Activated CD4-positive, alpha-beta T cell treated with anti-CD3 and anti-CD28 coated beads for 36 hours (primary cell): ENCODE results near the gene C20orf173. TPM values are rescaled to one million over a fixed set of nuclear protein-coding genes. Genes with fewer than 3 reads are reported as not detected.

ENCODE experiments used
- ATAC-seq: fragments of 200-7000 bp; cut with Tn5 transposase; one replicate; pipeline ENCODE4 v1.10.0; 2021; ENCODE audit warnings: mild to moderate bottlenecking, moderate library complexity
- CTCF ChIA-PET: fragments of 350-600 bp; sonication (Branson Sonifier 250); formaldehyde crosslinking; loops from one replicate; lab custom pipeline; 2021; ENCODE audit warnings: antibody characterized with exemption; lab: Charles Lee
- POLR2A ChIA-PET: fragments of 350-600 bp; sonication (Branson Sonifier 250); formaldehyde crosslinking; loops from one replicate; lab custom pipeline; 2021; ENCODE audit warnings: antibody characterized with exemption, inconsistent platforms; lab: Charles Lee
- DNase-seq: peaks from one replicate; pipeline ENCODE4 v3.0.0-alpha.2; 2020
- H3K27ac Mint-ChIP-seq: one replicate; pipeline ENCODE4 v1.8.0; 2021; ENCODE audit warnings: mixed read lengths
- H3K27me3 Mint-ChIP-seq: one replicate; pipeline ENCODE4 v1.8.0; 2021; ENCODE audit warnings: mixed read lengths
- H3K36me3 Mint-ChIP-seq: one replicate; pipeline ENCODE4 v1.8.0; 2021; ENCODE audit warnings: low read depth, mixed read lengths
- H3K4me1 Mint-ChIP-seq: one replicate; pipeline ENCODE4 v1.8.0; 2021; ENCODE audit warnings: mixed read lengths
- H3K4me3 Mint-ChIP-seq: one replicate; pipeline ENCODE4 v1.8.0; 2021; ENCODE audit warnings: mild to moderate bottlenecking, moderate library complexity, mixed read lengths
- H3K9me3 Mint-ChIP-seq: one replicate; pipeline ENCODE4 v1.8.0; 2021; ENCODE audit warnings: low read depth, mixed read lengths
- intact Hi-C, 2 experiments: fragments of 100-400 bp; cut with DNase I in 1 of 2; cut with micrococcal nuclease in 1 of 2; formaldehyde crosslinking; loops; one replicate each; pipeline versions ENCODE4 v1.14.2 to v1.15.1; 2022 to 2024; cut with DNase I, micrococcal nuclease
- total RNA-seq, 2 experiments: library from RNA; stranded (reverse); gene quantifications; one replicate each; pipeline ENCODE4 v1.2.3, GENCODE V29; 2021

The C20orf173 gene
- total RNA-seq, 2 experiments from 2014 or later = not detected

DNA sequence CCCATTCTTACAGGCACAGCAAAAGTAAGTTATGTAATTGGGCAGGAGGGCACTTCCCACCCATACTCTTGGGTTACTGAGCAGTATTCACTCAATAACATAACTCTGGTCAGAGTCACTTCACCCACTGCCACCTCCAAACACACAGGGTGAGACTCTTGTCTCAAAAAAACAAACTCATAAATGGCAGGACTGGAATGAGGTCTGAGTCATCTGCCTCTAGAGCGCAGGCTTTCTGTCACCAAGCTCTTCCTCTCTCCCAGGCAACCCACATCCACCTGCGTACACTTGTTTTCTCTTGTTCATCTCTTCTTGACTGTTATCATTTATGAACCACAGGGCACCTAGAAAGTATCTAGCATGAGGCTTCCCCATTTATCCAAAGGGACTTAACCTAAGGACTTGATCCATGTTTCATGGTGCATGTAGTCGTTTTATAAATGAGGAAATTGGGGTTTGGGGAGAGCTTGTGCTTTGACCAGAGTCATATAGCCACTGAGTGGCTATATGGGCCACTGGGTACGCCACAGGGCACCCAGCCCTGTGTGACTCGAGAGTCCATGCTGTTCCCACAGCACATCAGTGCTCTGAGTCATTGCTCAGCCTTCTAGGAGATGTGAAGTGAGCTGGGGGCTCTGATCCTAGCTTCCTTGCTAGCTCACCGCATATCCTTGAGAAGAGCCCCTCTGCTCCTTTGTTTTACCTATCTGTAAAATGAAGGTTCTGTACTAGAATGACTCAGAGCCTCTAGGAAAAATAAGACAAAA lies 22.4 kb downstream of the C20orf173 start:
- intact Hi-C loops = no loop called here
- ChIA-PET CTCF (interaction anchor here (2.4 kb wide), 1 partner anchor 41 kb away, joined by 6 read pairs; no protein-coding TSS in a partner anchor), POLR2A (interaction anchor here (0.6 kb wide), 1 partner anchor 206 kb away, joined by 3 read pairs; no protein-coding TSS in a partner anchor)
- DNase-seq = peak; percentile 37
- peak overlapping the region; percentile 27 for H3K27ac Mint-ChIP-seq
- no peaks in the 10 kb centered on the region for H3K9me3 Mint-ChIP-seq
- H3K4me3 Mint-ChIP-seq = no peak overlapping the region
- H3K27me3 Mint-ChIP-seq = no peaks in the 10 kb centered on the region
- peak; percentile 75 for ATAC-seq
- peaks cover 40% of the 10 kb centered on the region for H3K36me3 Mint-ChIP-seq
- H3K4me1 Mint-ChIP-seq = peaks cover 19% of the 10 kb centered on the region

DNA sequence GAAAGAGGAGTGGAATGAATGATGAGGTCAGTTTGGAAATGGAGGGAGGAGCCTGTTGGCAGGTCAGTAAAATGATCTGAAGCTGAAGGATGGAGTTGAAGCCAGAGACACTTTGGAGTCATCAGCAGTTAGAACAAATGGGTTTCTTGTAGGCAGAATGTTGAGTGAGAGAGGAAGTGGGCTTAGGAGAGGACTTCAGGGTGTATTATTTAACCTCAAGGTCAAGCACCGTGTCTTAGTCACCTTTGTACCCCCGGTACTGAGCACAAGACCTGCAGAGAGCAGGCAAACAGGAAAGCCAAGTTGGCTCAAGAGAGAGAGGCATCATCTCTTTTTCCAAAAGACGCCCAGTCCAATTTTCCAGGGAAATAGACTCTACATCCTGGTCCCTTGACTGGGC lies 23.3 kb downstream of the C20orf173 start:
- ATAC-seq (peak; percentile 7), DNase-seq (no peak)
- Mint-ChIP-seq H3K4me3 (no peak overlapping the region), H3K27ac (peak overlapping the region; percentile 83), H3K36me3 (peaks cover 37% of the 10 kb centered on the region), H3K9me3 (no peaks in the 10 kb centered on the region), H3K4me1 (peaks cover 19% of the 10 kb centered on the region), H3K27me3 (no peaks in the 10 kb centered on the region)
- intact Hi-C loops = no loop called here
- POLR2A ChIA-PET = no interaction called here
- CTCF ChIA-PET = no interaction called here

DNA sequence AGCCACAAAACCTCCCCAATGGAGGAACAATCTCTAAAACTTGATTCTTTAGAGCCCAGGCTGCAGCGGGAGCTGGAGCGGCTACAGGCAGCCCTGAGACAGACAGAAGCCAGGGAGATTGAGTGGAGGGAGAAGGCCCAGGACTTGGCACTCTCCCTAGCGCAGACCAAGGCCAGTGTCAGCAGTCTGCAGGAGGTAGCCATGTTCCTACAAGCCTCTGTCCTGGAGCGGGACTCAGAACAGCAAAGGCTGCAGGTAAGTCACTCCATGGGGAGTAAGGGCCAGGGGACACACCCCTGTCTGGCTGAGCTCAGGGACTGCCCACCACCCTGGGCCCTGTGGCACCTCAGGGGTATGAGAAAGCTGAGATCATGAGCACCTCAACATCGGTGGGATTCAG lies 24.7 kb downstream of the C20orf173 start:
- Mint-ChIP-seq H3K4me1 (peaks cover 19% of the 10 kb centered on the region), H3K9me3 (no peaks in the 10 kb centered on the region), H3K27ac (no peak overlapping the region), H3K36me3 (peaks cover 42% of the 10 kb centered on the region), H3K4me3 (no peak overlapping the region), H3K27me3 (no peaks in the 10 kb centered on the region)
- no peak for DNase-seq
- ChIA-PET POLR2A (interaction anchor here (0.7 kb wide), 1 partner anchor 232 kb away, joined by 4 read pairs; no protein-coding TSS in a partner anchor), CTCF (interaction anchor here (0.5 kb wide), 1 partner anchor 160 kb away, joined by 3 read pairs; no protein-coding TSS in a partner anchor)
- intact Hi-C loops = no loop called here
- no peak for ATAC-seq

DNA sequence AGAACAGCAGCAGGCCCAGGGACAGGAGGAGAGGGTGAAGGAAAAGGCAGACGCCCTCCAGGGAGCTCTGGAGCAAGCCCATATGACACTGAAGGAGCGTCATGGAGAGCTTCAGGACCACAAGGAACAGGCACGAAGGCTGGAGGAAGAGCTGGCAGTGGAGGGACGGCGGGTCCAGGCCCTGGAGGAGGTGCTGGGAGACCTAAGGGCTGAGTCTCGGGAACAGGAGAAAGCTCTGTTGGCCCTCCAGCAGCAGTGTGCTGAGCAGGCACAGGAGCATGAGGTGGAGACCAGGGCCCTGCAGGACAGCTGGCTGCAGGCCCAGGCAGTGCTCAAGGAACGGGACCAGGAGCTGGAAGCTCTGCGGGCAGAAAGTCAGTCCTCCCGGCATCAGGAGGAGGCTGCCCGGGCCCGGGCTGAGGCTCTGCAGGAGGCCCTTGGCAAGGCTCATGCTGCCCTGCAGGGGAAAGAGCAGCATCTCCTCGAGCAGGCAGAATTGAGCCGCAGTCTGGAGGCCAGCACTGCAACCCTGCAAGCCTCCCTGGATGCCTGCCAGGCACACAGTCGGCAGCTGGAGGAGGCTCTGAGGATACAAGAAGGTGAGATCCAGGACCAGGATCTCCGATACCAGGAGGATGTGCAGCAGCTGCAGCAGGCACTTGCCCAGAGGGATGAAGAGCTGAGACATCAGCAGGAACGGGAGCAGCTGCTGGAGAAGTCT lies 25.5 kb downstream of the C20orf173 start:
- intact Hi-C loops = no loop called here
- Mint-ChIP-seq H3K4me1 (peaks cover 19% of the 10 kb centered on the region), H3K9me3 (no peaks in the 10 kb centered on the region), H3K27ac (no peak overlapping the region), H3K36me3 (peaks cover 47% of the 10 kb centered on the region), H3K4me3 (no peak overlapping the region), H3K27me3 (no peaks in the 10 kb centered on the region)
- CTCF ChIA-PET = interaction anchor here (0.8 kb wide), 1 partner anchor 40 kb away, joined by 3 read pairs; no protein-coding TSS in a partner anchor
- no peak for ATAC-seq
- POLR2A ChIA-PET = interaction anchor here (0.6 to 0.8 kb wide), 2 partner anchors 17 to 137 kb away, joined by 3 to 4 read pairs; no protein-coding TSS in a partner anchor
- no peak for DNase-seq

DNA sequence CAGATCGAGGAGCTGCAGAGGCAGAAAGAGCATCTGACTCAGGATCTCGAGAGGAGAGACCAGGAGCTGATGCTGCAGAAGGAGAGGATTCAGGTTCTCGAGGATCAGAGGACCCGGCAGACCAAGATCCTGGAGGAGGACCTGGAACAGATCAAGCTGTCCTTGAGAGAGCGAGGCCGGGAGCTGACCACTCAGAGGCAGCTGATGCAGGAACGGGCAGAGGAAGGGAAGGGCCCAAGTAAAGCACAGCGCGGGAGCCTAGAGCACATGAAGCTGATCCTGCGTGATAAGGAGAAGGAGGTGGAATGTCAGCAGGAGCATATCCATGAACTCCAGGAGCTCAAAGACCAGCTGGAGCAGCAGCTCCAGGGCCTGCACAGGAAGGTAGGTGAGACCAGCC lies 26.2 kb downstream of the C20orf173 start:
- ChIA-PET POLR2A (interaction anchor here (0.6 to 0.8 kb wide), 2 partner anchors 18 to 449 kb away, joined by 3 to 4 read pairs; no protein-coding TSS in a partner anchor), CTCF (interaction anchor here (0.8 to 1.4 kb wide), 2 partner anchors 17 to 39 kb away, joined by 3 to 5 read pairs; no protein-coding TSS in a partner anchor)
- Mint-ChIP-seq H3K36me3 (peaks cover 46% of the 10 kb centered on the region), H3K4me1 (peaks cover 19% of the 10 kb centered on the region), H3K4me3 (no peak overlapping the region), H3K9me3 (no peaks in the 10 kb centered on the region), H3K27me3 (no peaks in the 10 kb centered on the region), H3K27ac (no peak overlapping the region)
- intact Hi-C loops = no loop called here
- ATAC-seq (no peak), DNase-seq (no peak)

DNA sequence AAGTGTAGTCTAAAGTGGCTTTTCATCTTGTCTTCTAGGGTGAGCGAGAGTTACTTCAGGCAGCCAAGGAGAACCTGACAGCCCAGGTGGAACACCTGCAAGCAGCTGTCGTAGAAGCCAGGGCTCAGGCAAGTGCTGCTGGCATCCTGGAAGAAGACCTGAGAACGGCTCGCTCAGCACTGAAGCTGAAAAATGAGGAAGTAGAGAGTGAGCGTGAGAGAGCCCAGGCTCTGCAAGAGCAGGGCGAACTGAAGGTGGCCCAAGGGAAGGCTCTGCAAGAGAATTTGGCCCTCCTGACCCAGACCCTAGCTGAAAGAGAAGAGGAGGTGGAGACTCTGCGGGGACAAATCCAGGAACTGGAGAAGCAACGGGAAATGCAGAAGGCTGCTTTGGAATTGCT lies 27.1 kb downstream of the C20orf173 start:
- DNase-seq (no peak), ATAC-seq (no peak)
- peaks cover 19% of the 10 kb centered on the region for H3K4me1 Mint-ChIP-seq
- intact Hi-C loops = no loop called here
- no peaks in the 10 kb centered on the region for H3K9me3 Mint-ChIP-seq
- H3K27ac Mint-ChIP-seq = no peak overlapping the region
- H3K36me3 Mint-ChIP-seq = peaks cover 51% of the 10 kb centered on the region
- H3K27me3 Mint-ChIP-seq = no peaks in the 10 kb centered on the region
- CTCF ChIA-PET = interaction anchor here (1.4 kb wide), 1 partner anchor 16 kb away, joined by 5 read pairs; no protein-coding TSS in a partner anchor
- POLR2A ChIA-PET = no interaction called here
- no peak overlapping the region for H3K4me3 Mint-ChIP-seq

DNA sequence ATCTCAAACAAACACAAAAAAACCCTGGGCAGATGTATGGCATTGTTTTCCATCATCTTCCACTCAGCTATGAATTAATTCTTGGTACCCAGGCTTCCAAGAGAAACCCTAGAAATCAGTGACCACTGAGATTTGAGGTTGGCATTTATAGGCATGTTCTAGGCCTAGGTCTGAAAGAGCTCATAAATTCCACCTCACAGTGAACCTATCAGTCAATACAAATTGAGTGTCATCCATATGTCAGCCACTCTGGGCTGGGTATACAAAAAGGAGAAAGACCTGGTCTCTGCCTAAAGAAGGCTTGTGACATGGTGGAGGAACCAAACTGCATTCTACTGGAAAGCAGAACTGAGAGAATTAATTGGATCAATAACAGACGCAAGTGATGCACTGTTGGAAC lies 30.2 kb downstream of the C20orf173 start:
- no peaks in the 10 kb centered on the region for H3K27me3 Mint-ChIP-seq
- H3K36me3 Mint-ChIP-seq = peaks cover 53% of the 10 kb centered on the region
- no peak overlapping the region for H3K27ac Mint-ChIP-seq
- no peak overlapping the region for H3K4me3 Mint-ChIP-seq
- intact Hi-C loops = no loop called here
- ChIA-PET CTCF (interaction anchor here (0.6 to 1.4 kb wide), 4 partner anchors 10 to 37 kb away, joined by 3 to 4 read pairs (median 3); no protein-coding TSS in a partner anchor), POLR2A (no interaction called here)
- peaks cover 2% of the 10 kb centered on the region for H3K4me1 Mint-ChIP-seq
- DNase-seq = no peak
- no peaks in the 10 kb centered on the region for H3K9me3 Mint-ChIP-seq
- ATAC-seq = no peak

DNA sequence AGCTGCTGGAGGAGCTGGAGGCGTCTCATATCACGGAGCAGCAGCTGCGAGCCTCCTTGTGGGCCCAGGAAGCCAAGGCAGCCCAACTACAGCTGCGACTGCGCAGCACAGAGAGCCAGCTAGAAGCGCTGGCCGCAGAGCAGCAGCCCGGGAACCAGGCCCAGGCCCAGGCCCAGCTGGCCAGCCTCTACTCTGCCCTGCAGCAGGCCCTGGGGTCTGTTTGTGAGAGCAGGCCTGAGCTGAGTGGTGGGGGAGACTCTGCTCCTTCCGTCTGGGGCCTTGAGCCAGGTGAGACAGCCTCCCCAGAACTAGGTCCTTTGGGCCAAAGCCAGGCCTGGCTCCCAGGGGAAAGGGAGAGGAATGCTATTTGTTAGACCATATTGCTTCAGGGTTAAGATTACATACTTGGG lies 31.7 kb downstream of the C20orf173 start:
- intact Hi-C loops = no loop called here
- H3K27me3 Mint-ChIP-seq = no peaks in the 10 kb centered on the region
- H3K27ac Mint-ChIP-seq = no peak overlapping the region
- DNase-seq (no peak), ATAC-seq (no peak)
- no peak overlapping the region for H3K4me3 Mint-ChIP-seq
- peaks cover 5% of the 10 kb centered on the region for H3K4me1 Mint-ChIP-seq
- H3K36me3 Mint-ChIP-seq = peaks cover 57% of the 10 kb centered on the region
- CTCF ChIA-PET = interaction anchor here (1.2 to 1.4 kb wide), 3 partner anchors 15 to 36 kb away, joined by 3 to 5 read pairs (median 3); no protein-coding TSS in a partner anchor
- POLR2A ChIA-PET = interaction anchor here (0.6 kb wide), 1 partner anchor 353 kb away, joined by 4 read pairs; no protein-coding TSS in a partner anchor
- H3K9me3 Mint-ChIP-seq = no peaks in the 10 kb centered on the region

DNA sequence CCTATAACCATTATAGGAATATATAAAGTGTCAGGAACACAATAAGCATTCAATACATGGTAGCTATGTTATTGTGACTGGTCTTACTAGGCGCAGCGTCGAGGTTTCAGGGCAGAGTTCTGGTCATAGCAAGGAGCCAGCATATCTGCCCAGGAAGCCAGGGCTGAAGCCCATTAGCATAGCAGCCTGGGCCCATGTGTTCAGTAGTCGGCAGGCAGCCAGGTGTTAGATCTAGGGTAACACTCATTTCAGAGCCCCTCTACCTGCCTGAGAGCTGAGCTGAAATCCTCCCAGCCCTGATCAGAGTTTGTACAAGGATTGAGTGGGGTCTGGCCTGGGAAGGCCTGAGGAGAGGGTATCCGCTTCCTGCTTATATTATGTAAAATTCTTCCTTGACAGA lies 32.1 kb downstream of the C20orf173 start:
- no peak for ATAC-seq
- H3K9me3 Mint-ChIP-seq = no peaks in the 10 kb centered on the region
- H3K4me1 Mint-ChIP-seq = peaks cover 8% of the 10 kb centered on the region
- H3K36me3 Mint-ChIP-seq = peaks cover 56% of the 10 kb centered on the region
- H3K4me3 Mint-ChIP-seq = no peak overlapping the region
- POLR2A ChIA-PET = no interaction called here
- intact Hi-C loops = no loop called here
- H3K27me3 Mint-ChIP-seq = no peaks in the 10 kb centered on the region
- H3K27ac Mint-ChIP-seq = no peak overlapping the region
- DNase-seq = no peak
- CTCF ChIA-PET = interaction anchor here (1.2 kb wide), 2 partner anchors 15 to 34 kb away, joined by 3 to 5 read pairs; no protein-coding TSS in a partner anchor

DNA sequence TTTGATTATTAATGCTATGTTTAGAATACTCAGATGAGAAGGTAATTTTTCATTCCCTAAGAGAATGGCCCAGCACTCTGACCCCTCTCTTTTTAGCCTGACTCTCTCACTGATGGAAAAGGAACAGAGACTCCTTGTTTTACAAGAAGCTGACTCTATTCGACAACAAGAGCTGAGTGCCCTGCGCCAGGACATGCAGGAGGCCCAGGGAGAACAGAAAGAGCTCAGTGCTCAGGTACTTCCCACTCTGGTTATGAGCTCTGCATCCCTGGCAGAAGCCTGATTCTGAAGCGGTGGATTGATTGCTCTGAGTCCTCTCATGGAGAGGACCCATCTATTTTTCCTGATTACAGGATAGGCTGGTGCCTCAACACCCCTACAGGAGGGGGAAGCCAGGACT lies 33.0 kb downstream of the C20orf173 start:
- CTCF ChIA-PET = interaction anchor here (1.0 to 1.2 kb wide), 3 partner anchors 30 to 49 kb away, joined by 3 to 4 read pairs (median 3); no protein-coding TSS in a partner anchor

DNA sequence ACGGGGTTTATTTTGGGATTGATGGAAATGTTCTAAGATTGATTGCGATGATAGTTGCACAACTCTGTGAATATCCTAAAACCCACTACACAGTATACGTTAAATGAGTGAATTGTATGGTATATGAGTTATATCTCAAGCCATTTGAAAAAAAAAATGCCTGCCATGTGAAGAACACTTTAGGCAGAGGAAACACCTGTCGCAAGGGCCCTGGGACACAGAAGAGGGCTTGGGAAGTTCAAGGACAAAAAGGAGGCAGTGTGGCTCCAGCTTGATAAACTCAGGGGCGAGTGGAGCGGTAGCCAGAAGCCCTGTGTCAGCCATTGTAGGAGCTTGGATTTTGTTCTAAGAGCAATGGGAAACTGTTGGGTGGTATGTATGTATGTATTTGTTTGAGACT lies 37.1 kb downstream of the C20orf173 start:
- POLR2A ChIA-PET = interaction anchor here (0.8 to 1.0 kb wide), 2 partner anchors 169 to 250 kb away, joined by 3 to 9 read pairs; partner anchors contain the start of gene RBM39
- Mint-ChIP-seq H3K27me3 (no peaks in the 10 kb centered on the region), H3K36me3 (peaks cover 61% of the 10 kb centered on the region)

More for the DNA sequence above, 33.0 kb downstream of the C20orf173 start:
- ATAC-seq (no peak), DNase-seq (no peak)
- intact Hi-C loops = no loop called here
- H3K4me1 Mint-ChIP-seq = peaks cover 15% of the 10 kb centered on the region
- H3K9me3 Mint-ChIP-seq = no peaks in the 10 kb centered on the region
- no peak overlapping the region for H3K27ac Mint-ChIP-seq
- H3K27me3 Mint-ChIP-seq = no peaks in the 10 kb centered on the region
- H3K4me3 Mint-ChIP-seq = no peak overlapping the region
- POLR2A ChIA-PET = interaction anchor here (0.7 kb wide), 1 partner anchor 53 kb away, joined by 3 read pairs; no protein-coding TSS in a partner anchor
- peaks cover 57% of the 10 kb centered on the region for H3K36me3 Mint-ChIP-seq

More for the DNA sequence above, 37.1 kb downstream of the C20orf173 start:
- intact Hi-C loops = loop anchor here in 1 of 2 experiments (5.0 kb wide), 1 partner anchor 170 kb away; the partner anchor contains the start of genes CPNE1 and RBM12
- Mint-ChIP-seq H3K9me3 (no peaks in the 10 kb centered on the region), H3K27ac (peak overlapping the region; percentile 98), H3K4me1 (peaks cover 41% of the 10 kb centered on the region), H3K4me3 (no peak overlapping the region)
- no peak for ATAC-seq
- CTCF ChIA-PET = interaction anchor here (1.8 to 2.2 kb wide), 2 partner anchors 28 to 46 kb away, joined by 5 read pairs; no protein-coding TSS in a partner anchor
- DNase-seq = no peak
